Endometrium (tissue), 2 donors: ENCODE results near the gene HERC2.
"Not testable (repeated sequence)": the region's sequence is repeated elsewhere in the genome, so short reads cannot be mapped to it uniquely, and the experiment has no call there.

Source experiments
- FAIRE-seq: peaks from 2 replicates; lab custom pipeline; 2012; peaks lifted over from hg19 to GRCh38; lab: Jason Lieb, UNC
- donor health status: control.
- donor health status: control.

Gene HERC2

GRCh38 chr15:28227303-28227702 is 94.7 kb downstream of the HERC2 start:
- not testable (repeated sequence) for FAIRE-seq

- FAIRE-seq, result not testable (repeated sequence)
Measured at GRCh38 chr15:28222612-28223011, 99.4 kb downstream of the HERC2 start.

- FAIRE-seq, result not testable (repeated sequence)
Measured at GRCh38 chr15:28221696-28222095, 100.3 kb downstream of the HERC2 start.

GRCh38 chr15:28219116-28219515 is 102.9 kb downstream of the HERC2 start:
- FAIRE-seq, result no peak

- not testable (repeated sequence) for FAIRE-seq
Measured at GRCh38 chr15:28216946-28217546, 104.9 kb downstream of the HERC2 start.

GRCh38 chr15:28215521-28215920 is 106.5 kb downstream of the HERC2 start:
- not testable (repeated sequence) for FAIRE-seq

GRCh38 chr15:28214006-28214790 is 107.8 kb downstream of the HERC2 start:
- not testable (repeated sequence) for FAIRE-seq

- not testable (repeated sequence) for FAIRE-seq
Measured at GRCh38 chr15:28213393-28213792, 108.6 kb downstream of the HERC2 start.

GRCh38 chr15:28208583-28208982 is 113.4 kb downstream of the HERC2 start:
- no peak for FAIRE-seq

- FAIRE-seq, result not testable (repeated sequence)
Measured at GRCh38 chr15:28205640-28206039, 116.3 kb downstream of the HERC2 start.

- FAIRE-seq, result not testable (repeated sequence)
Measured at GRCh38 chr15:28203055-28203828, 118.7 kb downstream of the HERC2 start.

- not testable (repeated sequence) for FAIRE-seq
Measured at GRCh38 chr15:28202124-28202523, 119.9 kb downstream of the HERC2 start.

- not testable (repeated sequence) for FAIRE-seq
Measured at GRCh38 chr15:28198215-28198614, 123.8 kb downstream of the HERC2 start.

- FAIRE-seq, result not testable (repeated sequence)
Measured at GRCh38 chr15:28197694-28198093, 124.3 kb downstream of the HERC2 start.

GRCh38 chr15:28196581-28196980 is 125.4 kb downstream of the HERC2 start:
- not testable (repeated sequence) for FAIRE-seq

- FAIRE-seq, result no peak
Measured at GRCh38 chr15:28192772-28193171, 129.2 kb downstream of the HERC2 start.

GRCh38 chr15:28191832-28192231 is 130.1 kb downstream of the HERC2 start:
- FAIRE-seq, result no peak

GRCh38 chr15:28190391-28191174 is 131.4 kb downstream of the HERC2 start:
- FAIRE-seq, result no peak

- no peak for FAIRE-seq
Measured at GRCh38 chr15:28185148-28185895, 136.7 kb downstream of the HERC2 start.

- FAIRE-seq, result no peak
Measured at GRCh38 chr15:28184166-28184565, 137.8 kb downstream of the HERC2 start.

- FAIRE-seq, result no peak
Measured at GRCh38 chr15:28182731-28183130, 139.2 kb downstream of the HERC2 start.
